Stimulated activated CD8-positive, alpha-beta memory T cell treated with anti-CD3 and anti-CD28 coated beads, Interleukin-4, amount 100 ng/mL, for 4 hours (primary cell): ENCODE data around the gene MCOLN3.
"Not testable (repeated sequence)": the region's sequence is repeated elsewhere in the genome, so short reads cannot be mapped to it uniquely, and the experiment has no call there.

Source experiments
- DNase-seq, 2 donors: peaks; one replicate each; pipeline ENCODE4 v3.0.0-alpha.2; 2020; ENCODE audit warnings: low read depth in 2 of 2, low spot score in 1 of 2

Gene MCOLN3

DNA sequence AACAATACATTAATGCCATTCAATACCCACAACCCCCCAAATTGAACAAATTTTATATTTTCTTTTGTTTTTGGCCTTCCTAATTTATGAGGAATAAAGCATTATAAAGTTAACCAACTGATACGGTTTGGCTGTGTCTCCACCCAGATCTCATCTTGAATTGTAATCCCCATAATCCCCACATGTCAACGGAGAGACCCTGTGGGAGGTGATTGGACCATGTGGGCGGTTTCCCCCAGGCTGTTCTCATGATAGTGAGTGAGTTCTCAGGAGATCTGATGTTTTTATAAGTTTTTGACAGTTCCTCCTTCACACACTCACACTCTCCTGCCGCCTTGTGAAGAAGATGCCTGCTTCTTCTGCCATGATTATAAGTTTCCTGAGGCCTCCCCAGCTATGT lies 6.4 kb upstream of the MCOLN3 start:
- no peak for DNase-seq

- DNase-seq = no peak
Measured at GRCh38 chr1:85049735-85050166, 1.5 kb upstream of the MCOLN3 start.

GRCh38 chr1:85047472-85048295 lies 616 bp downstream of the MCOLN3 start:
- no peak for DNase-seq

GRCh38 chr1:85047144-85047471 lies 1.2 kb downstream of the MCOLN3 start:
- no peak for DNase-seq

GRCh38 chr1:85042413-85042812 lies 5.9 kb downstream of the MCOLN3 start:
- no peak for DNase-seq

DNA sequence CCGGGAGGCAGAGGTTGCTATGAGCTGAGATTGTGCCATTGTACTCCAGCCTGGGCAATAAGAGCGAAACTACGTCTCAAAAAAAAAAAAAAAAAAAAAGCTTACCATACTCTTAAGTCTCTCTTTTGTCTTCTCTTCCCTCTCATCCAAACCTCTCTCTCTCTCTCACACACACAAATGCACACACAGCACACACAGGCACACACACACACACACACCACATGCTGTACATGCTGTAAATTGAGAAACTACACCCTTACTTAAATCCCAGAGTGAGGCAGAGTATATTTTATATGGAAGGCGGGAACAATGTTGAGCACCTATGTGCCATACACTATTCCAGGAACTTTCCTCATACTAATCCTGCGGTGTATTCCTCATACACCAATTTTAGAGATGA lies 6.5 kb downstream of the MCOLN3 start:
- DNase-seq = no peak

GRCh38 chr1:85033221-85033620 lies 15.1 kb downstream of the MCOLN3 start:
- no peak for DNase-seq

- DNase-seq = no peak
Measured at GRCh38 chr1:85030536-85030935, 17.8 kb downstream of the MCOLN3 start.

DNA sequence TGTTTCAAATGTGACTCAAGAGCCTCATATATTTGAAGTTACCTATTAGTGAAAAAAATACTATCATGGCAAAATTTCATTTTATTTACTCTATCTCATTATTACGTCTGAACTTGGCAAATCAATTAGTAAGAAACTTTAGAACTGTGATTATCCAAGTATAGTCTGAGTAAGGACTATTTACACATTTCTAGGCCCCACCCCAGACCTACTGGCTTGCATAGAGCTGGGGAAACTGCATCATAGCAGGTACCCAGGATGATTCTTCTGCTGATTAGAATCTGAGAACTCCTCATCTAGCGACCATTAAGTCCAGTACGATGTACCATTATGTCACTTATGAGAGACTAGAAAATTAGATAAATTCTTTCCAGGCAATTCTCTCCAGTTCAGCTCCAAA lies 20.1 kb downstream of the MCOLN3 start:
- DNase-seq = no peak

DNA sequence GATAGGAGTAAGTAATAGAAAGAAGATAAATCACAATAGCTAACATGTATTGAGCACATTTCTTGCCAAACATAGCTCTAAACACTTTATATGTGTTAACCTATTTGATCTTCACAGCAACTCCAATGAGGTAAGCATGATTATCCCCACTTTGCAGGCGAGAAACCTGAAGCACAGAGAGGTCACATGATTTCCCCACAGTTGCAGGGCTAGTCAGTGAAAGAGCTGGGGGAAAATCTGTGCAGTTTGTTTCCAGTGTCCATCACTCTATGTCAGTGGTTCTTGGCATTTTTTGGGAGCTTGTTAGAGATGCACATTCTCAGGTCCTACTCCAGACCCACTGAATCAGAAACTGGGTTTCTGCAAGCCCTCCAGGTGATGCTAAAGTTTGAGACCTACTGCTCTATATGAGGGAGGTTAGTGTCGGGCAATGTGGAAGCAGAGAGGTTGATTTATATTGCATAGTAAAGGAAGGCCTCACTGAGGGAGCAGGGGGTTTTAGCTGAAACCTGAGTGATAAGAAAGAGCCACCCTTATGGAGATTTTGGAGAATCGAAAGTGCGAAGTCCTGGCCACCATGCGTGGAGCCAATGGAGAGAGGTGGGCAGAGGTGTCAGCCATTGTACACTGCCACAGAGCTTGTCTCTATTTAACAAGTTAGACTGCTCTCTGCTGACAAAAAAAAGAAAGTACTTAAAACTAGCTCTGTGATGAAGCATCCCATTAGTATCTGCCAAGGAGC lies 20.9 kb downstream of the MCOLN3 start:
- DNase-seq = no peak

GRCh38 chr1:85025940-85026339 lies 22.4 kb downstream of the MCOLN3 start:
- DNase-seq = no peak

DNA sequence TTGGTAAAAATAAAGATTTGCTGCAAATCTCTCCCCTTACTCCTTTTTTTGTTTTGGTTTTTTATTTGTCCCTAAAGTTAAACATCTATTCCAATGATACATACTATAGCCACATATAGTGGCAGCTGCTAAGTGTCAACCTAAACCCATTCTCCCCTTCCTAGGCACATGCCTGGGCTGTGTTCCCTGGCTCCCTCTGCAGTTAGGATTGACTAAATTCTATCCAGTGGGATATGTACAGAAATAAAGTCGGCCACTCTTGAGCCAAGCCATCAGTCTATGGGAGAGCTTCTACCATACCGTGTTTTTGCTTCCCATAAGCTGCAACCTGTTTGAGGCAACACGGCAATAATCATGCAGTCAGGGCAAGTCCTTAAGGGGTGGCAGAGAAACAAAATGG lies 23.6 kb downstream of the MCOLN3 start:
- no peak for DNase-seq

DNA sequence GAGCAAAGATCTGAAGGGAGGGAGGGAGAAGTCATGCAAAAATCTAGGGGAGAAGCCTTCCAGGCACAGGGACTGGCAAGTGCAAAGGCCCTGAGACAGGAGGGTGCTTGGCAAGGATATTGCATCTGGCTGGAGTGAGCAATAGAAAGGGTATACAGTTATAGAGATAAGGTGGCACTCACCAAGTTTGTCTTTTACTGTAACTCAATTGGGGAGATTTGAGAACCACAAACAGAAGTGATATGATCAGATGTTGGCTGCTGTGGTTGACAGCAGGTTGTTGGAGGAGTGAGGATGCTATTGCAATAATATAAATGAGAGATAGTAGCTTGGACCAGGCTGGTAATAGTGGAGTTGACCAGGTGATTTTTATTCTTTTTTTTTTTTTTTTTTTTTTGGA lies 25.6 kb downstream of the MCOLN3 start:
- DNase-seq = no peak

DNA sequence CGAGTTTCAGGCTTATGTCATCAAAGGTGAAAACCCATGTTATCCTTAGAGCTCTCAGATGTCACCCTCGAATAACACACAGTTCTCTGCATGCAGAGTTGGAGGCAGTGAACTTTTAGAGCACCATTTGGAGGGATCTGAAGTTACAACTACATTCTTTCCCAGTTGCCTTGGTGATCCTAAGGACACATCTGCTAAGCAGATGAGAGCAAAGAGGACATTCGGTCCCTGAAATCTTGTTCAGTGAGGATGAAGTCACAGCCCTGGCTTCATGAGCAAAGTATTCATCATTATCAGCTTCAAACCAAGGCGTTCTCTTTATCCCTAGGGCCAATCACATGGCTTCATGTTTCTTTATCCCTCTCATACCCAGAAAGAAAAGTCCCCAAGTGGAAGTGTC lies 28.3 kb downstream of the MCOLN3 start:
- DNase-seq = no peak

DNA sequence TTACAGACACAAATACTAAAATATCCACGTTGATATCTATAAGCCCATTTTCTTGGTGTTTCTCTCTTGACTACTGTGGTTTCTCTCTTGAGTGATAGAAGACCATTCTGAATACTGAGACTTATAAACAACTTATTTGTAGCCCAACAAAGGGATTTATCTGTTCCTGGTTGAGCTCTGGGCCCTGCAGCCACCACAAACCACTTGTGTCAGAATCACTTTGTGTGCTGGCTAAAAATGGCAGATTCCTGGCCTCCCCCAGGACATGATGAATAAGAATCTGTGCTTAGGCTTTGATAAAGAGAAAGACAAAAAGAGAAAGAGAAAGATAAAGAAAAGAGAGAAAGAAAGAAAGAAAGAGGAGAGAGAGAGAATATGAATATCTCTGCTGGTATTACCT lies 32.5 kb downstream of the MCOLN3 start:
- no peak for DNase-seq

DNA sequence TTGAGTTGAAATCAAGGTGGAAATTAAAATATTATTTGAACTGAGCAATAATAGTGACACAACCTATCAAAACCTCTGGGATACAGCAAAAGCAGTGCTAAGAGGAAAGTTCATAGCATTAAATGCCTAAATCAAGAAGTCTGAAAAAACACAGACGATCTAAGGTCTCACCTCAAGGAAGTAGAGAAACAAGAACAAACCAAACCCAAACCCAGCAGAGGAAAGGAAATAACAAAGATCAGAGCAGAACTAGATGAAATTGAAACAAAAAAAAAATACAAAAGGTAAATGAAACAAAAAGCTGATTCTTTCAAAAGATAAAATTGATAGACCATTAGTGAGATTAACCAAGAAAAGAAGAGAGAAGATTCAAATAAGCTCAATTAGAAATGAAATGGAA lies 42.7 kb downstream of the MCOLN3 start:
- DNase-seq = not testable (repeated sequence)

DNA sequence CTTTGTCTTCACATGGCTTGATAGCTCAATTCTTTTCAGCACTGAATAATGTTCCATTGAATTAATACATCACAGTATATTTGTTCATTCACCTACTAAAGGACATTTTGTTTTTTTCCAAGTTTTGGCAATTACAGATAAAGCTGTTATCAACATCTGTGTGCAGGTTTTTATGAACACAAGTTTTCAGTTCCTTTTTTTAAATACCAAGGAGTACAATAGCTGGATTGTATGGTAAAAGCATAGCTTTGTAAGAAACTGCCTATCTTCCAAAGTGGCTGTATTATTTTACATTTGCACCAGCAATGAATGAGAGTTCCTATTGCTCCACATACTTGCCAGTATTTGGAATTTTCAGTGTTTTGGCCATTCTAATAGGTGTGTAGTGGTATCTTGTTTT lies 46.6 kb downstream of the MCOLN3 start:
- DNase-seq = no peak

DNA sequence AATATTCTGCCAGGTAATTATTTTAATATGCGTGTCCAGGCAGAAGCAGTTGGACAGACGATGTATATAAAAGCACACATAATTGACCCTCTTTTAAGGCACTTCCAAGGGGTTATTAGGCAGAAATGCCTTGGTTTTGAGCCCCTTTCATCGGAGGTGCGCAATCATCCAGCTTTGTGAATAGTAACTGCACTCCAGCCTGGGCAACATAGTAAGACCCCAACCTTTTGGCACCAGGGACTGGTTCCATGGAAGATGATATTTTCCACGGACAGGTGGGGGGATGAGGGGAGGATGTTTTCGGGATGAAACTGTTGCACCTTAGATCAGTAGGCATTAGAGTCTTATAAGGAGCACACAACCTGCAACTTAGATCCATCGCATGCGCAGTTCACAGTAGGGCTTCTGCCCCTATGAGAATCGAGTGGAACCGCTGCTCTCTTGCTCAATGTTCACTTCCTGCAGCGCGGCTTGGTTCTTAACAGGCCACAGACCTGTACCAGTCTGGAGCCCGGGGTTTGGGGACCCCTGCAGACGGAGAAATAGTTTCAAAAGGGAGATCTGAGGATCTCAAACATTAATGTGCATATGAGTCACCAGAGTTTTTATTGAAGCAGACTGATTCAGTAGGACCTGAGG lies 49.5 kb downstream of the MCOLN3 start:
- DNase-seq = peak in 1 of 2 donors; percentile 33

- no peak for DNase-seq
Measured at GRCh38 chr1:84997667-84998600, 50.4 kb downstream of the MCOLN3 start.

GRCh38 chr1:84996846-84997666 lies 51.2 kb downstream of the MCOLN3 start, which contains the start of gene MCOLN2:
Gene MCOLN2 (minus strand): TSS chr1:84997113. CDS start chr1:84996872, 241 bp downstream.
- no peak for DNase-seq
